ENCODE data around the gene PCED1A. TPM values are rescaled to one million over a fixed set of nuclear protein-coding genes. Genes with fewer than 3 reads are reported as not detected.

PCED1A gene
- total RNA-seq, 1 donor from 2014 or later, result 37.3 TPM

DNA sequence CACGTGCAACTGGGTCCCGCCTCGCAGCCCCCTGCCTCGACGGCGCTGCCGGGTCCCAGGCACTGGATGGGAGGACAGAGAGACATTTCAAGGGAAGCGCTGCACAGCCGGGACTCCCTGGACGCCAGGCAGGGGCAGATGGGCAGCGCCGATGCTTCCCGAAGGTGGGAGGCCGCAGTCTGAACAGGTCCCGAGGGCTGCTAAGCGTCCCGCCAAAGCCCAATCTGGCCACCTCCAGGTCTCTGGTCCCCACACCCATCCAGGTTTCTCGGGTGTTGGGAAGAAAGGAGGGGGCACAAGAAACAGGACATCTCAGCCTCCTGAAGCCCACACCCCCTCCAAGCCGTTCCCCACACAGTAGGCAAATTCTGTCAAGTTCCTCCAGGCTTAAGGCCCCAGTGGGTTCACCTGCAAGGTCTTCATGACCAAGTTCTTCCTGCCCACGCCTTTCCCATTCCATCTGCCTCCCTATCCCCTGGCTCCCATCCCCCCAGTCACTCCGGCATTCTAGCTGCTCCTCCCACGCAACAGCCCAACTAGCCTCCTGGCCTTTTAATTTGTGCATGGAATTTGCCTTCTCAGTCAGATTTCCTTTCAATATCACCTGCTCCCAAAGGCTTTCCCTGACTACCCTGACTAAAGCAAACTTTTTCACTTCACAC lies 34.6 kb downstream of the PCED1A start:
- Mint-ChIP-seq H3K9me3 (ENCODE audit: low read depth) (no peaks in the 10 kb centered on the region), H3K4me3 (ENCODE audit: unreplicated experiment) (no peak overlapping the region), H3K27ac (ENCODE audit: unreplicated experiment) (no peak overlapping the region), H3K4me1 (ENCODE audit: low read depth) (peaks cover 11% of the 10 kb centered on the region), H3K27me3 (ENCODE audit: low read depth) (peaks cover 44% of the 10 kb centered on the region), H3K36me3 (ENCODE audit: low read depth) (no peaks in the 10 kb centered on the region)
- no peak for TF ChIP-seq CTCF (IDR thresholded peaks at IDR 0.05)
- no peak for DNase-seq (ENCODE audit: low spot score)

DNA sequence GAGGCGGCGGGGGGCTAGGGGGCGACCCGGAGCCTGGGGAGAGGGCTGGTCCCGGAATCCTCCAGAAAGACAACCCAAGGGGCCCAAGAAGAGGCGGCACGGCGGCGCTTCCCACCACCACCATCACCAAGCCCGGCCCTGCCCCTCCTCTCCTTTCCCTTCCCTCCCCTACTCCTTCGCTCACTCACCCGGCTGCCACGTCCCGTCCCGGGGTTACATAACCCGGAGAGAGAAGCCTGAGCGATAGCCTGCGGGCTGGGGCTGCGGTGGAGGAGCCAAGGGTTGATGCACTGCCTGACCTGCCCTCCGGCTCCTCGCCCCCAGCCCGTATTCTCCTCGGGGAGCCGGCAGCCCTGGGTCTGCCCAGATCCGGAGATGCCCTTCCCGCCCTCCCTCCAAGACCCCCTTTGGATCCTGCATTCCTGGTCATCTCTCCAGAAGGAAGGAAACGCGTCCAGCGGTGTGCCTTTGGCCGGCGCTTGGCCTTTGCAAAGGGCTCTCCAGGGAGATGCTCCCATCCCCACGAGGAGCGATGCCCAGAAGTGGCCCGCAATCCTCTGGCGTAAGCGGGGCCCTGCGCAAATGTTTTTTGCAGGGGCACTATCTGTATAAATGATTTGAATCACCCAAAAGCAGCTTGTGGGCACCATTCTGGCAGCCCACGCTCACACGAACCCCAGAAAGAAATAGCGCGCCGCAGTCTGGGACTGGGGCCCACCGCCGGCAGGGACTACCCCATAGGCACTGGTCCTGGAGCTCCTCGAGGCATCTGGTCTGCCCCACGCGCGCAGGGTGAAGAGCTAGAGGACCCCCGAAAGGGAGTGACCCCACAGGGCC lies 35.4 kb downstream of the PCED1A start:
- no peak for TF ChIP-seq CTCF (IDR thresholded peaks at IDR 0.05)
- no peak overlapping the region for H3K4me3 Mint-ChIP-seq (ENCODE audit: unreplicated experiment)
- no peaks in the 10 kb centered on the region for H3K9me3 Mint-ChIP-seq (ENCODE audit: low read depth)
- H3K27ac Mint-ChIP-seq (ENCODE audit: unreplicated experiment), result no peak overlapping the region
- H3K36me3 Mint-ChIP-seq (ENCODE audit: low read depth), result peaks cover under 1% of the 10 kb centered on the region
- H3K4me1 Mint-ChIP-seq (ENCODE audit: low read depth), result peaks cover 15% of the 10 kb centered on the region
- H3K27me3 Mint-ChIP-seq (ENCODE audit: low read depth), result peaks cover 47% of the 10 kb centered on the region
- no peak for DNase-seq (ENCODE audit: low spot score)

- H3K27ac Mint-ChIP-seq (ENCODE audit: unreplicated experiment), result no peak overlapping the region
- H3K9me3 Mint-ChIP-seq (ENCODE audit: low read depth), result no peaks in the 10 kb centered on the region
- H3K27me3 Mint-ChIP-seq (ENCODE audit: low read depth), result peaks cover 52% of the 10 kb centered on the region
- H3K36me3 Mint-ChIP-seq (ENCODE audit: low read depth), result peaks cover 3% of the 10 kb centered on the region
- no peak overlapping the region for H3K4me3 Mint-ChIP-seq (ENCODE audit: unreplicated experiment)
- TF ChIP-seq CTCF (IDR thresholded peaks at IDR 0.05), result no peak
- no peak for DNase-seq (ENCODE audit: low spot score)
- H3K4me1 Mint-ChIP-seq (ENCODE audit: low read depth), result peaks cover 22% of the 10 kb centered on the region
Observed at GRCh38 chr20:2804041-2804828, 36.2 kb downstream of the PCED1A start.

DNA sequence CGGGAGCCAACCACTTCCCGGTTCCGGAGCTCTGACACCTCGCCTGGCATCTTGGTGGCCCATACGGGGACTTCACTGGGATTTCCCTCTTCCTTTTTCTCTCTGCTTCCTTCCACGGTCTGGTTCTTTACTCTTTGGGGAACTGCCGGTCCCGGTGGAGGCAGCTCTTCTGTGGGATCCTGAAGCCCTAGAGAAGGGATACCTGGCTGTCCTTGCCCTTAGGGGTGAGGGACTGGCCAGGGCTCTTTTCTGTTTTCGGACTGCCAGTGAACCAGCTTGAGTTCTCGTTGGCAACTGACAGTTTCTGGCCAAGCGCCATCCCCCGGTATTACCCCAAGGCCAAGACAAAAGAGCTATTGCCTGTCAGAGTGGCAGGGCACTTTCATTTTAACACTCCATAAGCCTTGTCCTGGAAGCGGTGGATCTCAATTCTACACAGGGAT lies 39.1 kb downstream of the PCED1A start:
- DNase-seq (ENCODE audit: low spot score), result no peak
- Mint-ChIP-seq H3K36me3 (ENCODE audit: low read depth) (peaks cover 3% of the 10 kb centered on the region), H3K9me3 (ENCODE audit: low read depth) (no peaks in the 10 kb centered on the region), H3K4me1 (ENCODE audit: low read depth) (peaks cover 21% of the 10 kb centered on the region), H3K4me3 (ENCODE audit: unreplicated experiment) (peak overlapping the region; percentile 67), H3K27me3 (ENCODE audit: low read depth) (peaks cover 36% of the 10 kb centered on the region), H3K27ac (ENCODE audit: unreplicated experiment) (no peak overlapping the region)
- no peak for TF ChIP-seq CTCF (IDR thresholded peaks at IDR 0.05)
